ENCODE results near the gene MTARC1. TPM values are rescaled to one million over a fixed set of nuclear protein-coding genes. Genes with fewer than 3 reads are reported as not detected.

The MTARC1 gene
- total RNA-seq, 1 experiment from 2014 or later: 26.5 TPM

- no peak for DNase-seq (ENCODE audit: low read depth, low spot score)
- intact Hi-C loops (cut with micrococcal nuclease): loop anchor here (1.0 to 10.0 kb wide), 8 partner anchors 86 to 781 kb away; partner anchors contain the start of genes C1orf115 and MARK1
- ChIA-PET POLR2A (no interaction called here), CTCF (interaction anchor here (1.0 to 4.4 kb wide), 15 partner anchors 10 to 664 kb away, joined by 3 to 47 read pairs (median 5); partner anchors contain the start of genes MTARC1 and MTARC2), RAD21 (ENCODE audit: low non-redundant PET in 1 of 2, low total read pairs in 2 of 2, uncharacterized antibody in 2 of 2, unreplicated experiment in 2 of 2) (interaction anchor here (0.5 to 1.1 kb wide), 3 partner anchors 42 to 495 kb away, joined by 3 to 4 read pairs (median 3); no protein-coding TSS in a partner anchor)
- Histone ChIP-seq H3K9me2 (ENCODE audit: insufficient read depth) (no peaks in the 10 kb centered on the region), H3K4me1 (ENCODE audit: control insufficient read depth in 1 of 2, insufficient read depth in 2 of 2, low read length in 2 of 2) (no peaks in the 10 kb centered on the region), H4K20me1 (ENCODE audit: insufficient read depth) (no peaks in the 10 kb centered on the region), H3K36me3 (ENCODE audit: control insufficient read depth in 1 of 2, insufficient read depth in 2 of 2, low read length in 2 of 2) (no peaks in the 10 kb centered on the region; a peak in 1 of 4 replicates), H3K27me3 (ENCODE audit: insufficient read depth, low read length) (no peaks in the 10 kb centered on the region), H3K9ac (ENCODE audit: low read length) (no peak overlapping the region), H3K79me2 (ENCODE audit: insufficient read depth, low read length) (no peaks in the 10 kb centered on the region), H3K4me3 (replicated peaks in 1 of 2; ENCODE audit: low read depth in 1 of 2, low read length in 2 of 2) (no peak overlapping the region), H3K4me2 (ENCODE audit: low read length) (no peak overlapping the region; the same call in 1 of the 2 replicates), H2AFZ (ENCODE audit: low read depth, low read length, poor library complexity, severe bottlenecking) (no peak overlapping the region), H3K9me3 (ENCODE audit: control insufficient read depth in 1 of 2, insufficient read depth in 1 of 2, low read depth in 1 of 2, low read length in 2 of 2) (no peaks in the 10 kb centered on the region), H3K27ac (ENCODE audit: low read depth, low read length) (no peak overlapping the region)
- ATAC-seq: no peak
- no peak for TF ChIP-seq JUND (IDR thresholded peaks at IDR 0.05)
- no peak for TF ChIP-seq CBX3 (IDR thresholded peaks at IDR 0.05; ENCODE audit: low read depth)
- no peak for TF ChIP-seq SRF (IDR thresholded peaks at IDR 0.05; ENCODE audit: low read depth)
- TF ChIP-seq, protein P1, sequence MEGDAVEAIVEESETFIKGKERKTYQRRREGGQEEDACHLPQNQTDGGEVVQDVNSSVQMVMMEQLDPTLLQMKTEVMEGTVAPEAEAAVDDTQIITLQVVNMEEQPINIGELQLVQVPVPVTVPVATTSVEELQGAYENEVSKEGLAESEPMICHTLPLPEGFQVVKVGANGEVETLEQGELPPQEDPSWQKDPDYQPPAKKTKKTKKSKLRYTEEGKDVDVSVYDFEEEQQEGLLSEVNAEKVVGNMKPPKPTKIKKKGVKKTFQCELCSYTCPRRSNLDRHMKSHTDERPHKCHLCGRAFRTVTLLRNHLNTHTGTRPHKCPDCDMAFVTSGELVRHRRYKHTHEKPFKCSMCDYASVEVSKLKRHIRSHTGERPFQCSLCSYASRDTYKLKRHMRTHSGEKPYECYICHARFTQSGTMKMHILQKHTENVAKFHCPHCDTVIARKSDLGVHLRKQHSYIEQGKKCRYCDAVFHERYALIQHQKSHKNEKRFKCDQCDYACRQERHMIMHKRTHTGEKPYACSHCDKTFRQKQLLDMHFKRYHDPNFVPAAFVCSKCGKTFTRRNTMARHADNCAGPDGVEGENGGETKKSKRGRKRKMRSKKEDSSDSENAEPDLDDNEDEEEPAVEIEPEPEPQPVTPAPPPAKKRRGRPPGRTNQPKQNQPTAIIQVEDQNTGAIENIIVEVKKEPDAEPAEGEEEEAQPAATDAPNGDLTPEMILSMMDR (IDR thresholded peaks at IDR 0.05 in 2 of 3, conservative IDR thresholded peaks at IDR 0.05 in 1 of 3; ENCODE audit: borderline replicate concordance in 1 of 3, insufficient read depth in 1 of 3, low read depth in 2 of 3, low read length in 2 of 3): no peak
- TF ChIP-seq ZNF274 (IDR thresholded peaks at IDR 0.05; ENCODE audit: low read depth, low read length): no peak
- no peak for TF ChIP-seq REST (IDR thresholded peaks at IDR 0.05; ENCODE audit: low read depth)
- TF ChIP-seq SP1 (IDR thresholded peaks at IDR 0.05; ENCODE audit: low read depth): no peak
- TF ChIP-seq POLR2AphosphoS5 (IDR thresholded peaks at IDR 0.05; ENCODE audit: low read depth, low read length): no peak
- TF ChIP-seq, protein P2, sequence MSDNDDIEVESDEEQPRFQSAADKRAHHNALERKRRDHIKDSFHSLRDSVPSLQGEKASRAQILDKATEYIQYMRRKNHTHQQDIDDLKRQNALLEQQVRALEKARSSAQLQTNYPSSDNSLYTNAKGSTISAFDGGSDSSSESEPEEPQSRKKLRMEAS (IDR thresholded peaks at IDR 0.05): no peak
- TF ChIP-seq EZH2 (IDR thresholded peaks at IDR 0.05): no peak
- TF ChIP-seq EGR1 (IDR thresholded peaks at IDR 0.05; ENCODE audit: low read depth): no peak
- no peak for TF ChIP-seq ZBTB33 (IDR thresholded peaks at IDR 0.05; ENCODE audit: extremely low read depth, insufficient replicate concordance, low read length)
- TF ChIP-seq POLR2A (IDR thresholded peaks at IDR 0.05; ENCODE audit: borderline replicate concordance, extremely low read depth, insufficient read depth, insufficient read length): no peak
- no peak for TF ChIP-seq RAD21 (IDR thresholded peaks at IDR 0.05; ENCODE audit: low read depth)
- no peak for TF ChIP-seq ATF3 (IDR thresholded peaks at IDR 0.05)
- no peak for TF ChIP-seq ELF1 (IDR thresholded peaks at IDR 0.05; ENCODE audit: borderline replicate concordance, low read depth)
- TF ChIP-seq ZFX (IDR thresholded peaks at IDR 0.05): no peak
- no peak for TF ChIP-seq SIN3A (IDR thresholded peaks at IDR 0.05; ENCODE audit: low read depth)
- no TSS peak for BruUV-seq (replicated peaks)
Measured at GRCh38 chr1:220776254-220776653, 10.5 kb upstream of the MTARC1 start.
